Measurements from ENCODE around the gene ZNF335.

Gene ZNF335

DNA sequence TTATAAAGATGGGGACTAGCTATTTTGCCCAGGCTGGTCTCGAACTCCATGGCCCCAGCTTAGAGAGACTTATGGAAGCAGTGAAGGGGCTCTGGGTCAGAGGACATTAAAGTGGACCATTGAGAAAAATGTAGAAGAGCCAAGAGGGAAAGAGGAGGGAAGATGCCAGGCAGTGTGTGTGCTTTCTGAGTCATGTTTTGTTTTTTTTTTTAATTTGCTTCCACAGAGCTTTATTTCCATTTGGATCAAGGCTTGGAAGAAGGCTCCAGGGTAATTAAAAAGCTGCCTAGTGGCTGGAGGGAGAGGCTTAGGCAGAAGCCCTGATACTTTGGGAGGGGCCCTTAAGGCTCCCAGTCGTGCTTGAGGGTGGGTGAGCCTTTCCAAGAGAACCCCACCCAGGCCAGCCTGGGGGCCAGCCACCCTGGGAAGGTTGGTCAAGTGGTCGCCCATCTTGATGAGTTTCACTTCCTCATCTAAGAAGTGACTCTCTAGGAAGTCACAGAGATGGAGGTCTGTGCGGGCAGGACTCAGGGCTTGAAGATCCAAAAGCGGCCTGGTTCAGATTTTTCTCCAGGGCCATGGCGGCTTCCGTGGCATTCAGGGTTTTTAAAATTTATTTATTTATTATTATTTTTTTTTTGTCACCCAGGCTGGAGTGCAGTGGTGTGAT is 3.0 kb upstream of the ZNF335 start:
- DNase-seq (ENCODE audit: insufficient read length, low spot score) = no peak

DNA sequence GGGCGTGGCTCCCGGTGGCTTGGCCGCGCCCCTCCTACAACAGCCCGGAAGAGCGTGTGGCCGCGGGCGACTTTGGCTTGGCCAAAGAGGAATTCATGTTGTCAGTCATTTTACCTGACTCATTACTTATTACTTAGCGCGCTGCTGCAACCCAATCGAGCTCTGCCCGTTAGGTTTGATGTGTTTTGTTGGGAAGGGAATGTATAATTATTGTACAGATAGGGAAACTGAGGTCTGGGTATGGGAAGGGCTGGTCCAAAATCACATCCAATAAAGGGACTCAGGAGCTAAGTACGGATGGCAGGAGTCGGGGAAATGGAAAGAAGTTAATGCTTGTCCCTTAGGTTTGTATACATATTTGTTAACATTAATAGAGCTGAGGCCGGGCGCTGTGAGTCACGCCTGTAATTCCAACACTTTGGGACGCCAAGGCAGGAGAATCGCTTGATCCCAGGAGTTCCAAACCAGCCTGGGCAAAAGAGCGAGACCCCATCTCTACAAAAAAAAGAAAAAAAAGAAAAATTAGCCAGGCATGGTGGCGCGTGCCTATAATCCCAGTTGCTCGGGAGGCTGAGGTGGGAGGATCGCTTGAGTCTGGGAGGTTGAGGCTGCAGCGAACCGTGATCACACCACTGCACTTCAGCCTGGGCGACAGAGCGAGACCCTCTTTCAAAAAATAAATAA is 639 bp upstream of the ZNF335 start:
- DNase-seq (ENCODE audit: insufficient read length, low spot score) (peak; percentile 86), FAIRE-seq (peak; percentile 89)

More for the DNA sequence above, 3.0 kb upstream of the ZNF335 start:
- no peak for FAIRE-seq

- DNase-seq (ENCODE audit: insufficient read length, low spot score) (no peak), FAIRE-seq (no peak)
These were observed 653 bp downstream of the ZNF335 start for GRCh38 chr20:45971425-45971674.

- DNase-seq (ENCODE audit: insufficient read length, low spot score) = no peak
- no peak for FAIRE-seq
These were observed 1.2 kb downstream of the ZNF335 start for GRCh38 chr20:45970646-45971424.

DNA sequence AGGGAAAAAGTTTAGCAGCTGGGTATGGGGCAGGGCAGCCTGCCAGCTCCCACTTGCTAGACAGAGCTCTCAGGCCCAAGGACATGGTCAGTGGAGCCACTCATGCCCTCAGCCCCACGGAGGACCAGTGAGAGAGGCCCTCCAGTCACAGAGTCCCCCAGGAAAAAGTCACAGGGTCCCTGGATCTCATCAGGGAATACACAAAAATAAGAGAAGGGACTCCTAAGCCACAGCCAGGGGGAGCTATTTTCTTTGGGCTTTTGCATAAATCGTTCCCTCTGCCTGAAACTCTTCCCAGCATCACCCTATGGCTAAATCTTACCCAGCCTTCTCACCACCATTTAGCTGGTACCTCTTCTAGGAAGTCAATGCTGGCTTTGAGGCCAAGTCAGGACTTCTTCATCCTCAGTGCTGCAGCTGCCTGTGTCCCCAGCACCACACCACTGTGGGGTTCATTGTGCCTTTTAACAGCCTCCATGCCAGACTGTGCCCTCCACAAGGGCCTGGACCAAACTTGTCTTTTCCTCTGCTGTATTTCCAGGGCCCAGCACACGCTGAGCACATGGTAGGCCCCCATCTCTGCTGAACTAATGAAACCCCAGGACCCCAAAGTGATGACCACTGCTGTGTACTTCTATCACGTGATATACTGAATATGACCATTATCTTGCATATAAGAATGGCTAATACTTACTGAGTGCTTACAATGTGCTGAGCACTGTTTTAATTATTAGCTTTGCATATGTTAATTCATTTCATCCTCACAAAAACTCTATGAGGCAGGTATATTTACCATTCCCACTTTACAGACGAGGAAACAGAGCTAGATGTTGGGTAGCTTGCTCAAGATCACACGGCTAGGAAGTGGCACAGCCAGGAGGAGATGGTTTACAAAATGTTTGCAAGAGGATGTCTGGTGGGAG is 2.0 kb downstream of the ZNF335 start:
- no peak for DNase-seq (ENCODE audit: insufficient read length, low spot score)
- peak; percentile 8 for FAIRE-seq

DNA sequence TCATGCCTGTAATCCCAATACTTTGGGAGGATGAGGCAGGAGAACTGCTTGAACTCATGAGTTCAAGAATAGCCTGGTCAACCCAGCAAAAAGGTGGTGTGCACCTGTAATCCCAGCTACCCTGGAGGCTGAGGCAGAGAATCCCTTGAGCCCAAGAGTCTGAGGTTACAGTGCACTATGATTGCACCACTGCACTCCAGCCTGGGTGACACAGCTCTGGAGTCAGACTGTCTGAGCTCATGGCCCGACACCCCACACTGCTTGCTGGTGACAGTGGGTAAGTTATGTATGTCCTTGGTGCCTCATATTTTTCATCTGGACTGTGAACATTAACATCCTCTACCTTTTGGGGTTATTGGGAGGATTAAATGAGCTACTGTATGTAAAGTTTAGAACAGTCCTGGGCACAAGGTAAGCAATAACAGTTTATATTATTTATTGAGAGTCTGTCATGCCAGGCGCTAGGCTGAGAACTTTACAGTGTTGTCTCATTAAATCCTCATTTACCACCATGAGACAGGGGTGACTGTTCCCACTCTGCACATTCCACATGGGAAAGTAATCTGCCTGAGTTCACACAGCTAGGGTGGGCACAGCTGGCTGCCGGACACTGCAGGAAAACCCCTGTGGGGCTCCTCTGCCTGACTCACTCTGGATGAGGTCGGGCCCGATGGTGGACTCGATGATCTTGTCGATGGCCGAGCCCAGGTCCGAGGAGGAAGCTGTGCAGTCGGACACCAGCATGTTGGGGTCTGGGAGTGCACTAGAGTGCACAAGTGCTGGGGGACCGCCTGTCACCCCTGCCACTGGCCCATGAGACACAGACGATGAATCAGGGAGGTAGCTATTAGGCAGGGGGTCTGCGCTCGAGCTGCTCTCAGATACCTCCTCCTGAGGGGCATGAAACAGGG is 2.9 kb downstream of the ZNF335 start:
- DNase-seq (ENCODE audit: insufficient read length, low spot score) (no peak), FAIRE-seq (no peak)

GRCh38 chr20:45968081-45968671 is 3.8 kb downstream of the ZNF335 start:
- FAIRE-seq = no peak

DNA sequence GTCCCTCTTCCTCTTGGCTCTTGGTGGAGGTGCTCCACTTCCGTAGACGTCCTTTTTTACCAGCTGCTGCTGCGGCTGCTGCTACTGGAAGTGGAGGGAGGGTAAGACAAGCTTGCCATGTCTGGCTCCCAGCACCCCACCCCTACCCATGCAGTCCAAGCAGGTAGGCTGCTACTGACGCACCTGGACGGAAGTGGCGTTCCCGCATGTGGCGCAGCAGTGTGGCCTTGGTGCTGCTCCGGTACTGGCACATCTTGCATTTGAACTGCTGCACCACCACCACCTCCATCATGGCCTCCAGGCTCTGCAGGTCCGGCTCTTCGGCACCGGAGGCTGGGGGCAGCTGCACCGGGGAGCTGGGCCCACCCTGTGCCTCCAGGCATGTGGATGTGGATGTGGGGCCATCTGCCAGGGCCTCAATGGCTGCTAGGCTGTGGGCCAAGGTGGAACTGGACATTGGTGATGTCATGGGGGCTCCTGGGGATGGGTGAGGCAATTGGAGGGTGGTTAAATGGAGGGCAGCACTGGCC is 4.4 kb downstream of the ZNF335 start:
- DNase-seq (ENCODE audit: insufficient read length, low spot score) (no peak), FAIRE-seq (no peak)

More at GRCh38 chr20:45968081-45968671, 3.8 kb downstream of the ZNF335 start:
- DNase-seq (ENCODE audit: insufficient read length, low spot score) = no peak

GRCh38 chr20:45965169-45966002 is 6.6 kb downstream of the ZNF335 start:
- no peak for DNase-seq (ENCODE audit: insufficient read length, low spot score)
- no peak for FAIRE-seq

DNA sequence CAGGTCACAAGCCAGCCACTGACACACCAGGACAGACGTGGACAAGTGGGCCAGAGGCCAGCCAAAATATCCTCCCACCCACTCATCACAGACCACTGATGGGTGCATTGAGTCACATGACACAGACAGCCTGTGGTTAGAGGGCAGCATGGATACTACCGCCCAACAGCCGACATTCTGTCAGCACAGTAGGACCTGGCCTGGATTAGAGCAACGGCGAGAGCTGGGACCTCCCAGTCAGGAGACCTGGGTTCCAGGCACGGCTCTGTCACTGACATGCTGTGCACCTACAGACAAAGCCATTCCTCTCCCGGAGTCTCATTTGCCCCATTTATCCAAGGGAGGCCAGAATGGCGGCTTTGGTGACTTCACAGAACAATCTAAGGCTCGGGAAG is 8.0 kb downstream of the ZNF335 start:
- DNase-seq (ENCODE audit: insufficient read length, low spot score) (no peak), FAIRE-seq (no peak)

- no peak for DNase-seq (ENCODE audit: insufficient read length, low spot score)
- FAIRE-seq = no peak
These were observed 8.7 kb downstream of the ZNF335 start for GRCh38 chr20:45963059-45964005.

DNA sequence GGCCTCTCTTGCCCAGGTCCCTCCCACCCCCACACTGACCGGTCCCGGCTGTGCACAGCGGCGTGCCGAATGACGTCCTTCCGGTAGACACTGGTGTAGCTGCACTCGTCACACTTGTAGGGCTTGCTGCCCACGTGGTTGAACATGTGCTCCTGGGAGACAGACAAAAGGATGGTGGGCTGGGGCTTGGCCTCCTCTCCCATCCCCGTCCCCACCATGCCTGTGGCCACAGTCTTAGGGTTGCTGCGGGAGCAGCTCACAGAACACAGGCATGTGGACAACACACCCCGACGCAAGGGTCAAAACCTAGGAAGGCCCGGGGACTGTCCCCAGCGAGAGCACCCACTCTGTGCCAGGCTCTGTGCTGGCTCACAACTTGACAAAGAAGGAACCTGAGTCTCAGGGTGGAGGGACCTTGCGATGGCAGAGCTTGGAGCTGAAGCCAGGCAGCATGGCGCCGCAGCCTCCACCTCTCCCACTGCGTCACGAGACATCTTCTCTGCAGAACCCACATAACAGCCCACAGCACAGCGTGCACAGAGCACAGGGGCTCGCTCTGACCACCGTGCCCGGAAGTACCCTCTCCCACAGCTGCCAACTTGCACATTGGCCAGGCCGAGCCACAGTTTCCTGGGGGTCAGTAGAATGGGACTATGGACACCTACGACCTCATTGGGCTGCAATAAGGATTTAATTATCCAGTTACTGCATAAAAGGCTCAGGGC is 9.8 kb downstream of the ZNF335 start:
- no peak for DNase-seq (ENCODE audit: insufficient read length, low spot score)
- no peak for FAIRE-seq

- FAIRE-seq (no peak), DNase-seq (ENCODE audit: insufficient read length, low spot score) (no peak)
These were observed 11.9 kb downstream of the ZNF335 start for GRCh38 chr20:45959956-45960630.

- DNase-seq (ENCODE audit: insufficient read length, low spot score) (no peak), FAIRE-seq (no peak)
These were observed 12.9 kb downstream of the ZNF335 start for GRCh38 chr20:45959126-45959525.

- DNase-seq (ENCODE audit: insufficient read length, low spot score) (no peak), FAIRE-seq (no peak)
These were observed 13.4 kb downstream of the ZNF335 start for GRCh38 chr20:45958593-45958992.

All from GM19239 (cell line).